PFSK-1 (cell line): ENCODE results near the gene NEB.

Experiments
- FOXP2 ChIP-seq: optimal IDR thresholded peaks from 2 replicates; pipeline ENCODE3; 2011; ENCODE audit warnings: borderline replicate concordance, control low read depth, inconsistent platforms; ENCODE audit not compliant: insufficient read depth; ENCODE audit errors: extremely low read length, extremely low read depth
- POLR2AphosphoS5 ChIP-seq: IDR thresholded peaks from 2 replicates; pipeline ENCODE4 v1.6.1; 2012; ENCODE audit warnings: low read depth, mild to moderate bottlenecking, control low read depth, low read length, moderate library complexity
- SIN3A ChIP-seq: IDR thresholded peaks from 2 replicates; pipeline ENCODE4 v1.6.1; 2012; ENCODE audit warnings: mild to moderate bottlenecking, low read length, moderate library complexity, borderline replicate concordance; ENCODE audit not compliant: insufficient read depth
- TAF1 ChIP-seq: IDR thresholded peaks from 2 replicates; pipeline ENCODE4 v1.6.1; 2012; ENCODE audit warnings: low read length, control low read depth, borderline replicate concordance; ENCODE audit not compliant: insufficient read depth
- TF ChIP-seq, protein P1 (sequence below), 2 experiments: IDR thresholded peaks; 2 replicates each; pipeline versions ENCODE4 v1.6.1 to v1.8.0; 2011 to 2012; ENCODE audit warnings: low read depth in 2 of 2, low read length in 2 of 2, control low read depth in 1 of 2, inconsistent platforms in 1 of 2, mild to moderate bottlenecking in 1 of 2, moderate library complexity in 1 of 2; ENCODE audit not compliant: insufficient read depth in 1 of 2

NEB gene

DNA sequence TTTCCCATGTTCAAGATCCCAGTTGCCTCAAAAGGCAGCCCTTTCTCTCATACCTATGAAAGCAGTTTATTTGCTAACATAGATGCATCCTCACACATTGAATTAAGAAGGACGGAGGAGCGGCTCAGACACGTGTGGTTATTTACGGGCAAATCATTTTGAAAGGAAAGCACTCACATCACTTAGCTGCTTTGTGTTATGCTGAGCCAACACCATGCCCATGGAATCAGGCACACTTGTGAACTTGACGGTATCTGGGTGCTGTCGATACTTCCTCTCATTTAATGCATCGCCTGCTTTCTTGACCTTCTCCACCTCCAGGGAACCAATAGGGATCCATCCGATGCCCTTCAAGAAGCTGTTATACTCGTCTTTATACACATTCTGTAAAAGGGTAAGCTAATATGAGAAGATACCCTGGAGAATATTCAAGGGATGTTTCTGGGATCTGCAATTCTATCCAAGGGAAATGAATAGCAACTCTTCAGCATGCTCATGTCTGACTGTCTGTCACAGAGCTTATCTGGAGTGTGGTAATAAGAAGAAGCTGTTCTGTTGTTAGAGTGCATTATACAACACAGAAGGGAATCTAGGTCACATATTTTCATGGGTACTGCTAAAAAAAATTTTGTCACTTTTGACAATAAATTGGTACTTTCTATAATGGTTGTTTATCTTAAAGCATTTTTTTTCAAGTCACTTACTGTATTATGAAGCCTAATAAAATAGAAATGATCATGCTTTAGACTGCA lies 63.3 kb downstream of the NEB start:
- TF ChIP-seq TAF1, result no peak
- TF ChIP-seq FOXP2, result no peak
- no peak for TF ChIP-seq SIN3A

DNA sequence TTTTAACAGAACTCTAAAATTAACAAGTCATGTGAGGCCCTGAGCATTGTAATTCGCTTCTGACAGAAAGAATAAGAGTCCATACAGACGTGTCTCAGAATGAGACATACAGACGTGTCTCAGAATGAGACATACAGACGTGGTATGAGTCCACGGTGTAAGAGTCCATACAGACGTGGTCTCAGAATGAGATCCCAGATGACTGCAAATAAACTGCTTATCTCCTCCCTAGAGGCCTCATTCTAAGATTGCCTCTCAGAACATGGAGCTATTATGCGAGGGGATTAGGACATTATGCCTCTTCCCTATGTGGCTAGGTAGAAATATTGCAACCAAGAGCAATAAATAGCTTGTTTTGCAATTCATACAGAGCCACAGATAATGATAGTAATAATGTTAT lies 63.9 kb downstream of the NEB start:
- TF ChIP-seq TAF1 (no peak), FOXP2 (no peak), POLR2AphosphoS5 (no peak), SIN3A (no peak)
- TF ChIP-seq, protein P1, sequence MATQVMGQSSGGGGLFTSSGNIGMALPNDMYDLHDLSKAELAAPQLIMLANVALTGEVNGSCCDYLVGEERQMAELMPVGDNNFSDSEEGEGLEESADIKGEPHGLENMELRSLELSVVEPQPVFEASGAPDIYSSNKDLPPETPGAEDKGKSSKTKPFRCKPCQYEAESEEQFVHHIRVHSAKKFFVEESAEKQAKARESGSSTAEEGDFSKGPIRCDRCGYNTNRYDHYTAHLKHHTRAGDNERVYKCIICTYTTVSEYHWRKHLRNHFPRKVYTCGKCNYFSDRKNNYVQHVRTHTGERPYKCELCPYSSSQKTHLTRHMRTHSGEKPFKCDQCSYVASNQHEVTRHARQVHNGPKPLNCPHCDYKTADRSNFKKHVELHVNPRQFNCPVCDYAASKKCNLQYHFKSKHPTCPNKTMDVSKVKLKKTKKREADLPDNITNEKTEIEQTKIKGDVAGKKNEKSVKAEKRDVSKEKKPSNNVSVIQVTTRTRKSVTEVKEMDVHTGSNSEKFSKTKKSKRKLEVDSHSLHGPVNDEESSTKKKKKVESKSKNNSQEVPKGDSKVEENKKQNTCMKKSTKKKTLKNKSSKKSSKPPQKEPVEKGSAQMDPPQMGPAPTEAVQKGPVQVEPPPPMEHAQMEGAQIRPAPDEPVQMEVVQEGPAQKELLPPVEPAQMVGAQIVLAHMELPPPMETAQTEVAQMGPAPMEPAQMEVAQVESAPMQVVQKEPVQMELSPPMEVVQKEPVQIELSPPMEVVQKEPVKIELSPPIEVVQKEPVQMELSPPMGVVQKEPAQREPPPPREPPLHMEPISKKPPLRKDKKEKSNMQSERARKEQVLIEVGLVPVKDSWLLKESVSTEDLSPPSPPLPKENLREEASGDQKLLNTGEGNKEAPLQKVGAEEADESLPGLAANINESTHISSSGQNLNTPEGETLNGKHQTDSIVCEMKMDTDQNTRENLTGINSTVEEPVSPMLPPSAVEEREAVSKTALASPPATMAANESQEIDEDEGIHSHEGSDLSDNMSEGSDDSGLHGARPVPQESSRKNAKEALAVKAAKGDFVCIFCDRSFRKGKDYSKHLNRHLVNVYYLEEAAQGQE (IDR thresholded peaks at IDR 0.05; ENCODE audit: insufficient read depth in 1 of 2, low read depth in 2 of 2, low read length in 2 of 2), result no peak

DNA sequence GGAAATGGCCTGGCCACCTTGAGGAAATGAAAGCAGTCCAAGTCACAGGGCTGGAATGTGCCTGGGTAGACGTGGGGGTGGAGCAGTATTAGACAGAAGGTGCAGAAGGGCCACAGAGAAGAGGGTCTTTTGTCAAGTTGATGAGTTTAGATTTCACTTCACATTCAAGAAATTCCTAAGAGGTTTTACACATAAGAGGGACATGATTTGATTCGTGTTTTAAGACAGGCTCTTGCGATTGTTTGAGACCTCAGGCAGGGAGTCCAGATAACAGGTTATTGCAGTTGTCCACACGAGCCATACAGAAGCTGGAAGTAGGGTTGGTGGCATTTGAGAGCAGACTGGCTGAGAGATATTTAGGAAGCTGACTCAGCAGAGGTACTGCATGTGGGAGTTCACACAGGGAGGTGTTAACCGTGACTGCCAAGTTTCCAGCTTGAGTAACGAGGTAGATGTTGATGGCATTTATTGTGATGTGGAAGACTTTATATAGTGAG lies 64.6 kb downstream of the NEB start:
- TF ChIP-seq FOXP2 (no peak), POLR2AphosphoS5 (no peak), TAF1 (no peak), SIN3A (no peak)
- TF ChIP-seq, protein P1 (IDR thresholded peaks at IDR 0.05; ENCODE audit: insufficient read depth in 1 of 2, low read depth in 2 of 2, low read length in 2 of 2), result no peak

DNA sequence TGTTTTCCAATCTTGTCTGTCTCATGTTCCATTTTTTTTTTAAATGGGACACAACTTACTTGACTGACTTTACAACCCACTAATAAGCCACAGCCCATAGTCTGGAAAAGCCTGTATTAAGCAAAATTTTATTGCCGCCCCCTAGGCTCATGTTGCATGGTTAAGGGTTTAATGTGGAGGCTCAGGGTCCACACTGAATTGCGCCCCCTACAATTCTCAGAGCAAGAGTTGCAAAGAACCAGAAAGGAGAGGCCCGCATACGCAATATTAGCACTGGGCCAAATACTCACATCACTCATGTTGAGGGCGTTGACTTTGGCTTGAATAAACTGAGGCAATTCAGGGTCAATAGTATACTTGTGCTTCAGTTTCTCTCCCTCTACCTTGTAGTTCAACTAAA lies 65.5 kb downstream of the NEB start:
- TF ChIP-seq SIN3A (no peak), POLR2AphosphoS5 (no peak), TAF1 (no peak), FOXP2 (no peak)
- TF ChIP-seq, protein P1 (IDR thresholded peaks at IDR 0.05; ENCODE audit: insufficient read depth in 1 of 2, low read depth in 2 of 2, low read length in 2 of 2), result no peak

DNA sequence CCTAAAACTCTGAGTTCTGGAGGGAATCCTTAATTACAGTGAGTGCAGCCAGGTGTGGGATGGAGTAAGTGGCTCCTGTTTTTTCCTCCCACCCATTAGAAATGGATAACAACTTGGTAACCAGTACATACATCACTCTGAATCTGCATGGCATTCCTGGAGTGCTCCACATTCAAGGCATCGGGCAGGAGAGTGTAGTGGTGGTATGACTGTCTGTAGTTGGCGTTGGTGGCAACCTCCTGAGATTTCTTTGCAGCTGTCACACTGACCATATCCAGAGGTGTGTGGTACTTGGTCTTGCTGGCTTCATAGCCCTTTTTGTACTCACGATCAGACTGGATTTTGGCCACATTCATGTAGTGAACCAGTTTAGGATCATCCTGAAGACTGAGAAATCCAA lies 68.3 kb downstream of the NEB start:
- TF ChIP-seq, protein P1 (IDR thresholded peaks at IDR 0.05; ENCODE audit: insufficient read depth in 1 of 2, low read depth in 2 of 2, low read length in 2 of 2), result no peak
- TF ChIP-seq SIN3A (no peak), POLR2AphosphoS5 (no peak), FOXP2 (no peak), TAF1 (no peak)
